Measurements from ENCODE around the gene PTGIS. TPM values are rescaled to one million over a fixed set of nuclear protein-coding genes. Genes with fewer than 3 reads are reported as not detected.

Gene PTGIS
- total and polyA plus RNA-seq, 2 donors (not counting 1 experiment from before 2014, with no cell fraction given) = not detected

DNA sequence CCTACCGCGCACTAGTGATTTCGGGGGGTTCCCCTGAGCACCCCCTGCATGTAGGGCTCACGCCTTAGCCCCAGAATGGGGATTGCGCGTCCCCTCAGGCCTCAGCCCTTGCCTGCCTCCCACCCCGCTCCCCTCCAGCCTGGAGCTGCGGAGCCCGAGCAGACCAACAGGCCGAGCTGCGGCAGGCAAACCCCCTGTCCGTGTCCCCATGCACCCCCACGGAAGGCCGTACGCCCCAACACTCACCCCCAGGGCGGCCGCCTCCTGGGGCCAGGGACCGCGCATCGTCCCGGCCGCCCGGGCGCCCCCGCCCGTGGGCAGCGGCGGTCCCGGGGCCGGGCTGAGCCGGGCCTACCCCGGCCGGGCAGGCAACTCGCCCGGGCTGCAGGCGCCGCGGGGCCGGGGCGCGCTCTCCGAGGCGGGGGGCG, 84.2 kb downstream of the PTGIS start:
- 6% methylated on average over 44 of the region's 44 CpGs for WGBS (ENCODE audit: insufficient coverage)
- Mint-ChIP-seq H3K4me3 (no peak overlapping the region), H3K9me3 (ENCODE audit: insufficient read depth) (no peaks in the 10 kb centered on the region), H3K4me1 (peaks cover 6% of the 10 kb centered on the region), H3K27ac (no peak overlapping the region), H3K27me3 (peaks cover 75% of the 10 kb centered on the region)
- Histone ChIP-seq H3K36me3 (replicated peaks in 1 of 2; ENCODE audit: control extremely low read depth in 1 of 2, control insufficient read depth in 1 of 2, extremely low read depth in 1 of 2, insufficient read depth in 2 of 2, low read length in 1 of 2) (no peaks in the 10 kb centered on the region), H3K9me3 (ENCODE audit: control extremely low read depth in 1 of 3, control insufficient read depth in 2 of 3, insufficient read depth in 1 of 3, low read length in 2 of 3) (peaks cover 0 to 18% (median 0%) of the 10 kb centered on the region in 3 donors), H3K79me2 (ENCODE audit: control insufficient read depth, insufficient read depth, low read length) (no peaks in the 10 kb centered on the region), H2AFZ (ENCODE audit: insufficient read depth, low read depth, low read length, poor library complexity, severe bottlenecking) (no peak overlapping the region), H3K4me2 (replicated peaks; ENCODE audit: low read depth, low read length, poor library complexity, severe bottlenecking) (peak overlapping the region; percentile 74), H3K27ac (ENCODE audit: low read length in 2 of 2) (no peak overlapping the region), H3K4me1 (ENCODE audit: control insufficient read depth in 2 of 2, insufficient read depth in 2 of 2, low read length in 2 of 2) (peaks cover 9 to 10% of the 10 kb centered on the region in 2 donors), H3K9ac (ENCODE audit: low read length) (no peak overlapping the region), H3K27me3 (replicated peaks in 1 of 4; ENCODE audit: control extremely low read depth in 1 of 4, control insufficient read depth in 3 of 4, insufficient read depth in 4 of 4, low read length in 3 of 4) (peaks cover 0 to 58% (median 32%) of the 10 kb centered on the region in 4 experiments), H3K4me3 (ENCODE audit: control extremely low read depth in 1 of 5, extremely low read depth in 1 of 5, insufficient read depth in 1 of 5, low read depth in 2 of 5, low read length in 4 of 5) (no peak overlapping the region), H4K20me1 (ENCODE audit: control insufficient read depth, insufficient read depth, low read length, poor library complexity, severe bottlenecking) (no peaks in the 10 kb centered on the region)
- intact Hi-C loops (cut with micrococcal nuclease) = no loop called here
- ChIA-PET POLR2A (interaction anchor here (0.7 kb wide), 1 partner anchor 1081 kb away, joined by 8 read pairs; no protein-coding TSS in a partner anchor), CTCF (interaction anchor here (0.6 to 2.2 kb wide), 2 partner anchors 47 to 150 kb away, joined by 3 to 11 read pairs; no protein-coding TSS in a partner anchor)
- TF ChIP-seq EZH2 (IDR thresholded peaks at IDR 0.05; ENCODE audit: borderline replicate concordance, insufficient read depth, low read depth, low read length, poor library complexity, severe bottlenecking) = no peak
- TF ChIP-seq, protein P1, sequence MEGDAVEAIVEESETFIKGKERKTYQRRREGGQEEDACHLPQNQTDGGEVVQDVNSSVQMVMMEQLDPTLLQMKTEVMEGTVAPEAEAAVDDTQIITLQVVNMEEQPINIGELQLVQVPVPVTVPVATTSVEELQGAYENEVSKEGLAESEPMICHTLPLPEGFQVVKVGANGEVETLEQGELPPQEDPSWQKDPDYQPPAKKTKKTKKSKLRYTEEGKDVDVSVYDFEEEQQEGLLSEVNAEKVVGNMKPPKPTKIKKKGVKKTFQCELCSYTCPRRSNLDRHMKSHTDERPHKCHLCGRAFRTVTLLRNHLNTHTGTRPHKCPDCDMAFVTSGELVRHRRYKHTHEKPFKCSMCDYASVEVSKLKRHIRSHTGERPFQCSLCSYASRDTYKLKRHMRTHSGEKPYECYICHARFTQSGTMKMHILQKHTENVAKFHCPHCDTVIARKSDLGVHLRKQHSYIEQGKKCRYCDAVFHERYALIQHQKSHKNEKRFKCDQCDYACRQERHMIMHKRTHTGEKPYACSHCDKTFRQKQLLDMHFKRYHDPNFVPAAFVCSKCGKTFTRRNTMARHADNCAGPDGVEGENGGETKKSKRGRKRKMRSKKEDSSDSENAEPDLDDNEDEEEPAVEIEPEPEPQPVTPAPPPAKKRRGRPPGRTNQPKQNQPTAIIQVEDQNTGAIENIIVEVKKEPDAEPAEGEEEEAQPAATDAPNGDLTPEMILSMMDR (IDR thresholded peaks at IDR 0.05) = no peak
- no peak for ATAC-seq (ENCODE audit: low read depth)
- DNase-seq = peak; percentile 9

DNA sequence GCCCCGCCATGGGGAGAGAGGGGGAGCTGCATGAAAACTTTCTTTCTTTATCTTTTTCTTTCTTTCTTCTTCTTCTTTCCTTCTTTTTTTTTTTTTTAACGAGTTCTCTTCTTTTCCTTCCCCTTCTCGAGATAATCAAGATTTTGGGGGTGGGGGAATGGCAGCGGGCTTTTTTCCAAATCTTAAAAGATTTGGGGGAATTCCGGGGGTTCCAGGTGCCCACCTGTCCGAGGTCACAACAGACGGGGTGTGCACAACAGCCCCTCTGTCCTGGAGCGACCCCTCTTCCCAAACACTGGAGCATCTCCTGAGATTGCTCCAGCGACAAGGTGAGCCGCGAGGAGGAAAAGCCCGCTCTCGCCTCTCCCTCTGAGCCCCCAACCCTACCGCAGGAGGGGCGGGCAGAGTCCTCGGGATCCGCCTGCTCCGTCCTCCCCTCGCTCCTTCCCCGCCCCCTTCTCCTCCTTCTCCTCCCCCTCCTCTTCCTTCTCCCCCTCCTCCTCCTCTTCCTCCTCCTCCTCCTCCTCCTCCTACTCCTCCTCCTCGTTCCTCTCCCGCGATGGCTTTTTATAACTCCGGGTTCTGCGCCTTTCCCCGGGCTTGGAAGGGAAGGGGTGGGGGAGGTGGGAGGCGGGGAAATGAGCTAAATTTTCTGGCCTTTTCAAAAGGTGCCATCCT, 84.8 kb downstream of the PTGIS start:
- Histone ChIP-seq H3K36me3 (replicated peaks in 1 of 2; ENCODE audit: control extremely low read depth in 1 of 2, control insufficient read depth in 1 of 2, extremely low read depth in 1 of 2, insufficient read depth in 2 of 2, low read length in 1 of 2) (no peaks in the 10 kb centered on the region), H3K4me1 (ENCODE audit: control insufficient read depth in 2 of 2, insufficient read depth in 2 of 2, low read length in 2 of 2) (peaks cover 9 to 10% of the 10 kb centered on the region in 2 donors), H3K79me2 (ENCODE audit: control insufficient read depth, insufficient read depth, low read length) (no peaks in the 10 kb centered on the region), H3K4me2 (replicated peaks; ENCODE audit: low read depth, low read length, poor library complexity, severe bottlenecking) (peak overlapping the region; percentile 74), H3K9ac (ENCODE audit: low read length) (no peak overlapping the region), H4K20me1 (ENCODE audit: control insufficient read depth, insufficient read depth, low read length, poor library complexity, severe bottlenecking) (no peaks in the 10 kb centered on the region), H3K9me3 (ENCODE audit: control extremely low read depth in 1 of 3, control insufficient read depth in 2 of 3, insufficient read depth in 1 of 3, low read length in 2 of 3) (peaks cover 0 to 18% (median 0%) of the 10 kb centered on the region in 3 donors), H3K27ac (ENCODE audit: low read length in 2 of 2) (no peak overlapping the region), H3K27me3 (replicated peaks in 1 of 4; ENCODE audit: control extremely low read depth in 1 of 4, control insufficient read depth in 3 of 4, insufficient read depth in 4 of 4, low read length in 3 of 4) (peaks cover 0 to 53% (median 30%) of the 10 kb centered on the region in 4 experiments), H3K4me3 (ENCODE audit: control extremely low read depth in 1 of 5, extremely low read depth in 1 of 5, insufficient read depth in 1 of 5, low read depth in 2 of 5, low read length in 4 of 5) (no peak overlapping the region), H2AFZ (ENCODE audit: insufficient read depth, low read depth, low read length, poor library complexity, severe bottlenecking) (no peak overlapping the region)
- 6% methylated on average over 12 of the region's 27 CpGs for WGBS (ENCODE audit: insufficient coverage)
- ATAC-seq (ENCODE audit: low read depth) (no peak), DNase-seq (peak; percentile 5)
- peaks cover 75% of the 10 kb centered on the region for H3K27me3 Mint-ChIP-seq
- CTCF ChIA-PET = interaction anchor here (0.6 to 2.2 kb wide), 2 partner anchors 47 to 149 kb away, joined by 3 to 11 read pairs; no protein-coding TSS in a partner anchor
- H3K4me1 Mint-ChIP-seq = peaks cover 6% of the 10 kb centered on the region
- peak; percentile 53 for TF ChIP-seq EZH2 (IDR thresholded peaks at IDR 0.05; ENCODE audit: borderline replicate concordance, insufficient read depth, low read depth, low read length, poor library complexity, severe bottlenecking)
- TF ChIP-seq, protein P1 (IDR thresholded peaks at IDR 0.05) = no peak
- H3K4me3 Mint-ChIP-seq = no peak overlapping the region
- POLR2A ChIA-PET = interaction anchor here (0.7 kb wide), 1 partner anchor 1080 kb away, joined by 8 read pairs; no protein-coding TSS in a partner anchor
- no peaks in the 10 kb centered on the region for H3K9me3 Mint-ChIP-seq (ENCODE audit: insufficient read depth)
- no peak overlapping the region for H3K27ac Mint-ChIP-seq
- intact Hi-C loops (cut with micrococcal nuclease) = no loop called here
